ENCODE data around the gene TBC1D22A. TPM values are rescaled to one million over a fixed set of nuclear protein-coding genes. Genes with fewer than 3 reads are reported as not detected.
A peak's percentile ranks its signal among the peaks of the same experiment; 100 is the strongest.

Gene TBC1D22A
- total RNA-seq, 1 donor from 2014 or later, result 34.1 TPM

DNA sequence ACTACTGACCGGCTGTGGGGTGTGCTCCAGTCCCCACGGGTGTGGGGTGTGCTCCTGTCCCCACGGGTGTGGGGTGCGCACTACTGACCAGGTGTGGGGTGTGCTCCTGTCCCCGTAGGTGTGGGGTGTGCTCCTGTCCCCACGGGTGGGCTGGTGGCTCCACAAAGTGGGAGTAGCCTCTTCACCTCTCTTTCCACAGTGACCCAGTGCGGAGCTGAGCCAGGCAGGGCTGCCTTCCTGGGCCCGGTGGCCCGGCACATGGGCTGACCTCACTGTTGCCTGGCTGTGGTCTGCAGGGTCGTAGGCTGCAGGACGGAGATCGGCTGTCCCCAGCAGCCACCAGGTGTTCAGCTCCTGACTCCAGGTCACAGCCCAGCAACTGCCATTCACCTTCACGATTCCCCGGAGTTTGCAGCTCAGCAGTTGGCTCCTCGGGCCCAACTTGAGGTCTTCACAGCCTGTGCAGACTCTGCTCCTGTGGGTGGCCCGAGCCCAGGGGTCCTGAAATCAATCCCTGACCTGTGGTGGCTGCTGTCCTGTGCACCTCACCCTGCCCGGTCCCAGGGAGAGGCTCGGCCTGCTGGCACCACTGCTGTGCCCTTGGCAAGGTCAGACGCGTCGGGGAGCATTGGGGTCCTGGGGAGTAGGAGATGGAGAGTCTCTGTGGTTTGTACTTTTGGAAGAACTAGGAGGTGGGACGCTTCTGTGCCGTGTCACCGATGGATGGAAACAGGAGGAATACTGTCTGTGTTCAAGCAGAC is 414.3 kb downstream of the TBC1D22A start:
- intact Hi-C loops (cut with DNase I), result no loop called here
- H3K27me3 ChIP-seq (ENCODE audit: low read depth), result no peaks in the 10 kb centered on the region
- DNase-seq (peak; percentile 37), ATAC-seq (no peak)
- TF ChIP-seq, protein P1, sequence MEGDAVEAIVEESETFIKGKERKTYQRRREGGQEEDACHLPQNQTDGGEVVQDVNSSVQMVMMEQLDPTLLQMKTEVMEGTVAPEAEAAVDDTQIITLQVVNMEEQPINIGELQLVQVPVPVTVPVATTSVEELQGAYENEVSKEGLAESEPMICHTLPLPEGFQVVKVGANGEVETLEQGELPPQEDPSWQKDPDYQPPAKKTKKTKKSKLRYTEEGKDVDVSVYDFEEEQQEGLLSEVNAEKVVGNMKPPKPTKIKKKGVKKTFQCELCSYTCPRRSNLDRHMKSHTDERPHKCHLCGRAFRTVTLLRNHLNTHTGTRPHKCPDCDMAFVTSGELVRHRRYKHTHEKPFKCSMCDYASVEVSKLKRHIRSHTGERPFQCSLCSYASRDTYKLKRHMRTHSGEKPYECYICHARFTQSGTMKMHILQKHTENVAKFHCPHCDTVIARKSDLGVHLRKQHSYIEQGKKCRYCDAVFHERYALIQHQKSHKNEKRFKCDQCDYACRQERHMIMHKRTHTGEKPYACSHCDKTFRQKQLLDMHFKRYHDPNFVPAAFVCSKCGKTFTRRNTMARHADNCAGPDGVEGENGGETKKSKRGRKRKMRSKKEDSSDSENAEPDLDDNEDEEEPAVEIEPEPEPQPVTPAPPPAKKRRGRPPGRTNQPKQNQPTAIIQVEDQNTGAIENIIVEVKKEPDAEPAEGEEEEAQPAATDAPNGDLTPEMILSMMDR (IDR thresholded peaks at IDR 0.05), result no peak
- H3K4me3 ChIP-seq, result no peak overlapping the region
- H3K27ac ChIP-seq, result no peak overlapping the region
- peaks cover 7% of the 10 kb centered on the region for H3K36me3 ChIP-seq
- H3K4me1 ChIP-seq, result peaks cover 13% of the 10 kb centered on the region
- no peaks in the 10 kb centered on the region for H3K9me3 ChIP-seq

DNA sequence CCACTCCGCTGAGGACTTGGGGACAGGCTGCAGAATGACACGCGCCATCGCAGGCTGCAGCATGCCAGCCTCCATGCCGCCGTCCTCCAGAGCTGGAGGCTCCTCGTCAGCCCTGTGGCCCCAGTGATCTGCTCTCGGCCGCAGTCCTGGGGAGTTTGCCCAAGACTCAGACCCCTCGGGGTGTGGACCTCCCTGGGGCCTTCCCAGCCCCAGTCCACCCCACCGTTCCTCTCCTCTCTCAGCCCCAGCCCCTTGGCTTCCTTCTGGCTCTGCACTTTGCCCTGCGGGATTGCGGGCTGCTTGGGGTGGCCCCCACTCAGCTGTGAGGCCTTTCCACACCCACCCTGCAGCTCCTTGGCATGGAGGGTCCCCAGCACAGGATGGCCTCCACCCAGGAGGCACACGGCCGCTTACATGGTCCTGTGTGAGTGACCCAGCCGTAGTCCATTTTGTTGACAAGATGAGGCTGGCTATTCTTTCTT is 414.9 kb downstream of the TBC1D22A start:
- peaks cover 7% of the 10 kb centered on the region for H3K36me3 ChIP-seq
- TF ChIP-seq, protein P1 (IDR thresholded peaks at IDR 0.05), result no peak
- no peaks in the 10 kb centered on the region for H3K9me3 ChIP-seq
- intact Hi-C loops (cut with DNase I), result no loop called here
- DNase-seq (peak; percentile 28), ATAC-seq (no peak)
- H3K27ac ChIP-seq, result no peak overlapping the region
- H3K27me3 ChIP-seq (ENCODE audit: low read depth), result no peaks in the 10 kb centered on the region
- H3K4me1 ChIP-seq, result peaks cover 13% of the 10 kb centered on the region
- no peak overlapping the region for H3K4me3 ChIP-seq

- Histone ChIP-seq H3K4me3 (no peak overlapping the region), H3K9me3 (no peaks in the 10 kb centered on the region), H3K27me3 (ENCODE audit: low read depth) (no peaks in the 10 kb centered on the region), H3K36me3 (peaks cover 7% of the 10 kb centered on the region), H3K4me1 (peaks cover 13% of the 10 kb centered on the region), H3K27ac (no peak overlapping the region)
- TF ChIP-seq, protein P1 (IDR thresholded peaks at IDR 0.05), result no peak
- intact Hi-C loops (cut with DNase I), result no loop called here
- ATAC-seq (no peak), DNase-seq (no peak)
Measured at GRCh38 chr22:47178339-47178738, 415.9 kb downstream of the TBC1D22A start.

GRCh38 chr22:47180796-47181195 is 418.3 kb downstream of the TBC1D22A start:
- ATAC-seq (no peak), DNase-seq (no peak)
- H3K4me1 ChIP-seq, result peaks cover under 1% of the 10 kb centered on the region
- H3K27ac ChIP-seq, result no peak overlapping the region
- TF ChIP-seq, protein P1 (IDR thresholded peaks at IDR 0.05), result no peak
- H3K4me3 ChIP-seq, result no peak overlapping the region
- intact Hi-C loops (cut with DNase I), result no loop called here
- no peaks in the 10 kb centered on the region for H3K36me3 ChIP-seq
- no peaks in the 10 kb centered on the region for H3K27me3 ChIP-seq (ENCODE audit: low read depth)
- H3K9me3 ChIP-seq, result no peaks in the 10 kb centered on the region

DNA sequence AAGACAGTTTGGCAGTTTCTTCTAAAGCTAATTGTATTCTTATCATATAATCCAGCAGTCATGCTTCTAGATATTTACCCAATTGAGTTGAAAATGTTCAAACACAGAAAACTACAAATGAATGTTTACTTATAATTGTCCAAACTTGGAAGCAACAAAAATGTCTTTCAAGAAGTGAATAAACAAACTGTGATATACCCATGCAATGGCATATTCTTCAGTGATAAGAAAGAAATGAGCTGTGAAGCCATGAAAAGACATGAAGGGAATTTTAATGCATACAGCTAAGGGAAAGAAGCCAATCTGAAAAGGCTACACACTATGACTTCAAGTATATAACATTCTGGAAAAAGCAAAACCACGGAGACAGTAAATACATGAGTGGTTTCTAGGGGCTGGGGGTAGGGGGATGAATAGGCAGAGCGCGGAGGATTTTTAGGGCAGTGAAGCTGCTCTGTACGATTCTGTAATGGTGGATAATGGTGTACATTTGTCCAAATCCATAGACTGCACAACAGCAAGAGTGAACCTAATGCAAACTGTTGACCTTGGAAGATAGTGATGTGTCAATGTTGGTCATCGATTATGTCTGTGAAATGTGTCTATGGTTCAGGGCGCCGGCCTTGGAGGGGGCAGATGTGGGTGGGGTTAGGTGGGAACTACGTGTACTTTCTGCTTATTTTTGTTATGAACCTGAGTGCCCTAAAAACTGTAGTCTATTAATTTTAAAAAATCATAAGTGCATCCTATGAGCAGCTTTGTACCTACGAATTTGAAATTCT is 424.9 kb downstream of the TBC1D22A start:
- DNase-seq (no peak), ATAC-seq (no peak)
- Histone ChIP-seq H3K4me1 (no peaks in the 10 kb centered on the region), H3K36me3 (no peaks in the 10 kb centered on the region), H3K9me3 (peaks cover 9% of the 10 kb centered on the region), H3K27ac (no peak overlapping the region), H3K4me3 (no peak overlapping the region), H3K27me3 (ENCODE audit: low read depth) (no peaks in the 10 kb centered on the region)
- intact Hi-C loops (cut with DNase I), result no loop called here
- TF ChIP-seq, protein P1 (IDR thresholded peaks at IDR 0.05), result no peak

Data from lower lobe of right lung (tissue), 2 donors.